ENCODE data around the gene BHLHA15. TPM values are rescaled to one million over a fixed set of nuclear protein-coding genes. Genes with fewer than 3 reads are reported as not detected.

The BHLHA15 gene
- total RNA-seq, 4 donors from 2014 or later, result 2.0 to 7.3 TPM; not detected in 2

DNA sequence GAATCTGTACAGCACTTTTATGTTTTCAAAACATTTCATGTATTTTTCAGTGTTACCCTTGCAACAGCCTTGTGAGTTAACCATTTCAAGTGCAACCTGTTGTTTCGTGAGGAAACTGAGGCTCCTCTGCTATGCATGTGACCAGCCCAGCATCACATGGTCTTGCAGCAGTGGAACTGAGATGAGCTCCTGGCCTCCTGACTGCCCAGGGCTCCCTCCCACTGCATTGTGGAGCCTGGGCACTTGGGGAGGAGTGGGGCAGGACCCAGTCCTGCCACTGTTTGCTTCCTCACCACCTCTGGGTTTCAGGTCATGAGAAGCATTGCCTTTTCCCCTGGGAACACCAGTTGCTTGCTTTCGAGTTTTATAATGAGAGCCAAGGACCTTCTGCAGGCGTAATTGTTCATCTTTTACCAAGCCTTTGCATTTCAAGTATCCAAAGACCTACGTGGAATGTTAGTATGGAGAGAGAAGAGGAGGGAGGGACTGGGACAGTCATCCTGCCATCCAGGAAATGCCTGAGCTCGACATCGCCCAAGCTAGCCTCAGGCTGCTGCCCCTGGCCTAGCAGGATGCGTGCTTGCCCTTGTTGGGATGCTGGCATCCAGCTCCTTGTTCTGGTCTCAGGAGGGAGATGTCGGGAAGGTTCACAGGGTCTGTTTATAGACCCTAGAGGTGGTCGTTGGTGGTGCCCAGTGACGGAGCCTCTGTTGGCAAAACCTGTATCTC, 32.3 kb upstream of the BHLHA15 start:
- H3K4me3 ChIP-seq, result no peak overlapping the region
- no peaks in the 10 kb centered on the region for H3K9me3 ChIP-seq
- in situ Hi-C loops (cut with MboI; ENCODE audit: low pct_ligation_motif_present in 1 of 4, low pct_unique_long_range_greater_than_20kb in 1 of 4, low sequenced_read_pairs in 3 of 4), result no loop called here
- no peak overlapping the region for H3K27ac ChIP-seq
- no peak for DNase-seq
- WGBS, 2 donors (ENCODE audit: low coverage in 1 of 2), result 83 to 87% methylated on average over 3 to 10 of the region's 10 CpGs
- no peaks in the 10 kb centered on the region for H3K4me1 ChIP-seq
- no peaks in the 10 kb centered on the region for H3K27me3 ChIP-seq
- TF ChIP-seq EP300 (IDR thresholded peaks at IDR 0.05; ENCODE audit: low read depth) (no peak), POLR2AphosphoS5 (IDR thresholded peaks at IDR 0.05) (no peak), POLR2A (IDR thresholded peaks at IDR 0.05) (no peak)
- H3K36me3 ChIP-seq, result no peaks in the 10 kb centered on the region
- intact Hi-C loops (cut with DNase I; ENCODE audit: low total_unique reads), result no loop called here

DNA sequence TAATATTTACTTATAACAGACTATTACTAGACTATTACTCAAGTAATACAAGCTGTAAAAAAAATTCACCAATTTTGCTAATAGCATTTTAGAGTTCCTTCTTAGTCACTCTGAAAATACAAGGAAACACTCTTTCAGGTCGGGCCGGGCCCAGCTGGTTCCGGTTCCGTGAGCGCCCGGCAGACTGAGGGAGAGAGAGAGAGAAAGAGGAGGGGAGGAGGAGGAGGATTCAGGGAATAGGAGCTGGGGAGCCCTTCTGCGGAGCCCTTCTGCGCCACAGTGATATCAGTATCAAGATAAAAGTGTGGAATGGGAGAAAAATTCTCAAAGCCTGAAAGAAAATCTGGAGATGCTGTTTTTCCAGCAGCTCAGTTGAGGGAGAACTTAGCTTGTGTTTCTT, 30.5 kb upstream of the BHLHA15 start:
- H3K4me3 ChIP-seq, result no peak overlapping the region
- no peaks in the 10 kb centered on the region for H3K27me3 ChIP-seq
- H3K4me1 ChIP-seq, result no peaks in the 10 kb centered on the region
- DNase-seq, result no peak
- WGBS, 2 donors (ENCODE audit: low coverage in 1 of 2), result 91 to 94% methylated on average over 8 of the region's 8 CpGs
- no peaks in the 10 kb centered on the region for H3K36me3 ChIP-seq
- H3K9me3 ChIP-seq, result no peaks in the 10 kb centered on the region
- TF ChIP-seq EP300 (IDR thresholded peaks at IDR 0.05; ENCODE audit: low read depth), result no peak
- in situ Hi-C loops (cut with MboI; ENCODE audit: low pct_ligation_motif_present in 1 of 4, low pct_unique_long_range_greater_than_20kb in 1 of 4, low sequenced_read_pairs in 3 of 4), result no loop called here
- H3K27ac ChIP-seq, result no peak overlapping the region
- intact Hi-C loops (cut with DNase I; ENCODE audit: low total_unique reads), result loop anchor here (5.0 kb wide), 1 partner anchor 1147 kb away; the partner anchor contains the start of gene ARPC1A

DNA sequence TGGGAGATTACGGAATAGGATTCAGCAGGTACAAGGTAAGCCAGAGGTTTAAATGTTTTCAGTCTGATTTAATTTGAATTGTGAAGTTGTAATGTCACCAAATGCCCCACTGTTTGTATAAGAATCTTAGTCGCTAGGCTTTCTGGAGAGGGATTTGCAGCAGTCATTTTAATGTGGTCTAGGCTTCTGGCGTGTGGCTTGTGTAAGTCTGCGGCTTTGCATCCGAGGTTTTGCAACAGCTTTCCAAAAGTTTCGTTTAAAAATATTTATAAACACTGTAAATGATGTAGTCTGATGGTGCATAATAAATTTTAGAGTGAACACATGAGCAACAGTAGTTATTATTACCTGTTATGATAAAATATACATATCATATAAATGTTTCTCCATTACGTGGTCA, 26.1 kb upstream of the BHLHA15 start:
- no peak for DNase-seq
- Histone ChIP-seq H3K9me3 (no peaks in the 10 kb centered on the region), H3K27me3 (no peaks in the 10 kb centered on the region), H3K4me1 (no peaks in the 10 kb centered on the region), H3K4me3 (no peak overlapping the region), H3K27ac (no peak overlapping the region), H3K36me3 (no peaks in the 10 kb centered on the region)
- intact Hi-C loops (cut with DNase I; ENCODE audit: low total_unique reads) (no loop called here), in situ Hi-C loops (cut with MboI; ENCODE audit: low pct_ligation_motif_present in 1 of 4, low pct_unique_long_range_greater_than_20kb in 1 of 4, low sequenced_read_pairs in 3 of 4) (no loop called here)
- WGBS, 2 donors (ENCODE audit: low coverage in 1 of 2), result 73 to 87% methylated on average over 6 to 7 of the region's 7 CpGs
- TF ChIP-seq, protein P1, sequence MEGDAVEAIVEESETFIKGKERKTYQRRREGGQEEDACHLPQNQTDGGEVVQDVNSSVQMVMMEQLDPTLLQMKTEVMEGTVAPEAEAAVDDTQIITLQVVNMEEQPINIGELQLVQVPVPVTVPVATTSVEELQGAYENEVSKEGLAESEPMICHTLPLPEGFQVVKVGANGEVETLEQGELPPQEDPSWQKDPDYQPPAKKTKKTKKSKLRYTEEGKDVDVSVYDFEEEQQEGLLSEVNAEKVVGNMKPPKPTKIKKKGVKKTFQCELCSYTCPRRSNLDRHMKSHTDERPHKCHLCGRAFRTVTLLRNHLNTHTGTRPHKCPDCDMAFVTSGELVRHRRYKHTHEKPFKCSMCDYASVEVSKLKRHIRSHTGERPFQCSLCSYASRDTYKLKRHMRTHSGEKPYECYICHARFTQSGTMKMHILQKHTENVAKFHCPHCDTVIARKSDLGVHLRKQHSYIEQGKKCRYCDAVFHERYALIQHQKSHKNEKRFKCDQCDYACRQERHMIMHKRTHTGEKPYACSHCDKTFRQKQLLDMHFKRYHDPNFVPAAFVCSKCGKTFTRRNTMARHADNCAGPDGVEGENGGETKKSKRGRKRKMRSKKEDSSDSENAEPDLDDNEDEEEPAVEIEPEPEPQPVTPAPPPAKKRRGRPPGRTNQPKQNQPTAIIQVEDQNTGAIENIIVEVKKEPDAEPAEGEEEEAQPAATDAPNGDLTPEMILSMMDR (IDR thresholded peaks at IDR 0.05), result no peak
- no peak for TF ChIP-seq POLR2AphosphoS5 (IDR thresholded peaks at IDR 0.05)
- TF ChIP-seq EP300 (IDR thresholded peaks at IDR 0.05; ENCODE audit: low read depth), result no peak
- TF ChIP-seq POLR2A (IDR thresholded peaks at IDR 0.05), result no peak

DNA sequence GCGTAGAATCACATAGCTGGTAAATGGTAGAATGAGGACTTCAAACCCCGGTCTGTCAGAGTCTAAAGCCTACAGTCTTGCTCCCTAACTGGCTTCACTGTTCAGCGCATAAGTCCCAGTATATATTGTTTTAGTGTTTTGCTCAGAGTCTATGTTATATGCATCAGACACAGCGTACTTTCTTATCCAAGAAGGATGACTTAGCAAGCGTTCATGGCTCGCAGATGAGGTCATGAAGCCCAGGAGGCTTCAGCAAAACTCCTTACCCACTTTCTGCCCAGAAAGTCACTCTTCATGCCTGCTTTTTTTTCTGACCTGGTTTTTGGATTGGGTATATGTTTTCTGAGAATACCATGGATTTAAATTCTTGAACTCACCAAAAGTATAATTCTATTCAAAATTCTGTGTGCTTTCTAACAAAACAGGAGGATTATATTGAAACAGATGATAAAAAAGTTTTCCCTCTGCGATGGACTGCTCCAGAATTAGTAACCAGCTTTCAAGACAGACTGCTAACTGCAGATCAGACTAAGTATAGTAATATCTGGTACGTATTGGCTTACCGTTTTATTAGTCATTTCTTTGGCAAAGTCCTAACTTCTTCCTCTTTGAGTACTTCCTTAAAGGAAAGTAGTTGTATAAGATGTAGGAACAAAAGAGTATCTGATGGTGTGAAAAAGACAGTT, 24.6 kb upstream of the BHLHA15 start:
- WGBS, 2 donors (ENCODE audit: low coverage in 1 of 2), result 60 to 76% methylated on average over 7 to 9 of the region's 9 CpGs
- Histone ChIP-seq H3K36me3 (peaks cover 0 to 2% (median under 1%) of the 10 kb centered on the region in 4 donors), H3K4me1 (no peaks in the 10 kb centered on the region), H3K27ac (peak overlapping the region in 3 of 4 donors; percentile 11 to 48 (median 23)), H3K4me3 (no peak overlapping the region), H3K27me3 (no peaks in the 10 kb centered on the region), H3K9me3 (no peaks in the 10 kb centered on the region)
- intact Hi-C loops (cut with DNase I; ENCODE audit: low total_unique reads), result no loop called here
- in situ Hi-C loops (cut with MboI; ENCODE audit: low pct_ligation_motif_present in 1 of 4, low pct_unique_long_range_greater_than_20kb in 1 of 4, low sequenced_read_pairs in 3 of 4), result no loop called here
- no peak for DNase-seq
- TF ChIP-seq, protein P1 (IDR thresholded peaks at IDR 0.05), result no peak
- TF ChIP-seq POLR2AphosphoS5 (IDR thresholded peaks at IDR 0.05), result no peak
- TF ChIP-seq EP300 (IDR thresholded peaks at IDR 0.05; ENCODE audit: low read depth), result no peak

DNA sequence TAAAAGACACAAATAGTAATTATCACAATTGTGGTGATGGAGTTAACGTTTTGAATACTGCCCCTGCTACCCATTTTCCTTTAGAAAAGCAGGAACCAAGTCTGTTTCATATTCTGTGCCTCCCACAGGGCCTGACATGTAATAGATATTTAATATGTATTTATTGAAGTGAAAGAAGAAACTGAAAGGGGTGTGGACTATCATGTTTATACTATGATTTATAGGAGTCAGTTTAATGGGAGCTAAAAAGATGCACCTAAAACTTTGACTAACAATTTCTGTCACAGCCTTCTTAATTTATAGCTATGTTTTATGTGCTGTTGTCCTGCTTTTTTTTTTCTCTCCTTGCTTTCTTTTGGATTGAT, 24.1 kb upstream of the BHLHA15 start:
- Histone ChIP-seq H3K4me3 (no peak overlapping the region), H3K27ac (peak overlapping the region in 1 of 4 donors; percentile 48), H3K4me1 (no peaks in the 10 kb centered on the region), H3K27me3 (no peaks in the 10 kb centered on the region), H3K9me3 (no peaks in the 10 kb centered on the region), H3K36me3 (peaks cover 0 to 6% (median 2%) of the 10 kb centered on the region in 4 donors)
- in situ Hi-C loops (cut with MboI; ENCODE audit: low pct_ligation_motif_present in 1 of 4, low pct_unique_long_range_greater_than_20kb in 1 of 4, low sequenced_read_pairs in 3 of 4), result no loop called here
- DNase-seq, result no peak
- TF ChIP-seq POLR2A (IDR thresholded peaks at IDR 0.05) (no peak), EP300 (IDR thresholded peaks at IDR 0.05; ENCODE audit: low read depth) (no peak), POLR2AphosphoS5 (IDR thresholded peaks at IDR 0.05) (no peak)
- TF ChIP-seq, protein P1 (IDR thresholded peaks at IDR 0.05), result no peak
- 42 to 44% methylated on average over 1 of the region's 1 CpG for WGBS, 2 donors (ENCODE audit: low coverage in 1 of 2)
- intact Hi-C loops (cut with DNase I; ENCODE audit: low total_unique reads), result no loop called here

Measured in transverse colon (tissue), 4 donors.